ENCODE results near the gene ABCF2. TPM values are rescaled to one million over a fixed set of nuclear protein-coding genes. Genes with fewer than 3 reads are reported as not detected.
A peak's percentile ranks its signal among the peaks of the same experiment; 100 is the strongest.

Gene ABCF2
- total RNA-seq, 6 donors from 2014 or later: 19.8 to 48.2 (median 28.6) TPM

DNA sequence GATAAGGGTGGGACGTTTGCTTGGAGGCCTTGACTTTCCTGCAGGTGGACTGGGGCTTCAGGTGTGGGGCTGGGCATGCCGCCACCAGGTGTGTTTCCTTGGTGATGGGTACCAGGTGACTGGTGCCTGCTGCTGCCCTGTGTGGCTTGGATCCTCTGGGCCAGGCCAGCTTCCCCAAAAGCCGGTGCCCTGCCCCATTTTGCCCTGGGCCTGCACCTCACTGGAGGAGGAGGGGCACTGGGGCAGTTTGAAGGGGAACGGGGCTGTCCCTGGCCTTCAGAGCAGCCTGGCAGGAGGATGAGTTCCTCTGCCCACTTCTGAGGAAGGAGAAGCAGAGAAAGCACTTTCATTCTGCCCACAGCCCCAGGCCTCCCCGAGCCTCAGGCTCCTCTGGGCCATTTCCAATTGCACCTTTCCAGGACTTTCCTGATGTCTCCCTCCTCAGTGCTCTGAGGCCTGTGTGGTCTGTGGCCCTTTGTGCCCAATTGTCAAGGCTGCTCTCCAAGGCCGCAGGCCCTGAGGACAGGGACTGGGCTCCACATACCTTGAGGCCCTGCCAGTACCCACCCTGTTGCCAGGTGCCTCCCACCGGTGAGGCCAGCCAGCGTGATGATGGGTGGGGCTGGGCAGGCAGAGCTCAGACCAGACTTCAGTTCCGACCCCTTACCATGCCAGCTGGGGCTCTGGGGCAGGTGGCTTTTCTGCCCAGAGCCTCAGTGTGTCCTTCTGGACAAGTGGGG is 46.8 kb upstream of the ABCF2 start:
- 72 to 83% methylated on average over 1 to 8 of the region's 9 CpGs for WGBS, 2 donors
- Histone ChIP-seq H3K27me3 (no peaks in the 10 kb centered on the region), H3K27ac (peak overlapping the region in 2 of 4 donors; percentile 21 to 77), H3K4me1 (peaks cover 32 to 46% (median 43%) of the 10 kb centered on the region in 4 donors), H3K9me3 (no peaks in the 10 kb centered on the region), H3K4me3 (no peak overlapping the region), H3K36me3 (no peaks in the 10 kb centered on the region)
- no peak for ATAC-seq (ENCODE audit: low FRiP score in 2 of 2)
- DNase-seq: peak; percentile 52 to 59
- no peak for TF ChIP-seq POLR2A (IDR thresholded peaks at IDR 0.05)

DNA sequence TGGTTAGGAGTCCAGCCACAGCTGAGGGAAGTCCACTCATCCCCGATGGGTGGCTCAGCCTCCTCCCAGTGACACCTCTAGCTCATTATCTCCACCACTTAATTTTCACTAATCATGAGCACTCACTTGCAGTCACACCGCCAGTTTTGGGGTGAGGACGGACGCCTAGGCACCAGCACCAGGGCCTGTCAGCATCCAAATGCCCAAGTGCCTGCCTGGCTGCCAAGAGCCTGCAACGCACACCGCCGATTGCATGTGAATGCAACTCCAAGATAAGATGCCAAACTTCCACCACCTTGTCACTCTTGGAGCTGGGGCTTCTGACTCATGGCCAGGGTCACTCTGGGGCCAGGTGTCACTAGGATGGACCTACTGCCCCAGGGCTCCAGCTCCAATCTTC is 45.9 kb upstream of the ABCF2 start:
- 83 to 90% methylated on average over 4 to 7 of the region's 7 CpGs for WGBS, 2 donors
- peaks cover 32 to 46% (median 43%) of the 10 kb centered on the region in 4 donors for H3K4me1 ChIP-seq
- H3K36me3 ChIP-seq: no peaks in the 10 kb centered on the region
- no peaks in the 10 kb centered on the region for H3K9me3 ChIP-seq
- no peak for ATAC-seq (ENCODE audit: low FRiP score in 2 of 2)
- H3K27ac ChIP-seq: peak overlapping the region in 3 of 4 donors; percentile 69 to 80 (median 77)
- H3K4me3 ChIP-seq: no peak overlapping the region
- no peaks in the 10 kb centered on the region for H3K27me3 ChIP-seq
- no peak for TF ChIP-seq POLR2A (IDR thresholded peaks at IDR 0.05)
- DNase-seq: peak in 1 of 2 donors; percentile 37

DNA sequence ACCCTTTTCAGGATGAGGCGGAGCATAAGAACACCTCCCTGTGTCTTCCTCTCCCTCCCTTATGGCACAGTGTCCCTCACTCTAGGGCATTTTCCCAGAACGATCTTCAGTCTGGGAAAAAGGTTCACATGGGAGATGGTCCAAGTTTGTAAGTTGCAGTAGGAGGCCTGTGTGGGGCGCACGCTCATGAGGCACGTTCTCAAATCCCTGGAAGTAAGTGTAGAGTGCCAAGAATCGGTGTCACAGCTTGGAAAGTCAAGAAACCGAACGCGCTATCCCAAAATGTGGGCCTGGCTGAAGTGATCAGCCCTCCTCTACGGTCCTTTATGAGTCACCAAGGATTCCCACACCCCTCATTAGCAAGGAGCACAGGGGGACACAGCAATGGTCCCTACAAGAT is 45.4 kb upstream of the ABCF2 start:
- no peak for TF ChIP-seq POLR2AphosphoS5 (IDR thresholded peaks at IDR 0.05)
- TF ChIP-seq, protein P1, sequence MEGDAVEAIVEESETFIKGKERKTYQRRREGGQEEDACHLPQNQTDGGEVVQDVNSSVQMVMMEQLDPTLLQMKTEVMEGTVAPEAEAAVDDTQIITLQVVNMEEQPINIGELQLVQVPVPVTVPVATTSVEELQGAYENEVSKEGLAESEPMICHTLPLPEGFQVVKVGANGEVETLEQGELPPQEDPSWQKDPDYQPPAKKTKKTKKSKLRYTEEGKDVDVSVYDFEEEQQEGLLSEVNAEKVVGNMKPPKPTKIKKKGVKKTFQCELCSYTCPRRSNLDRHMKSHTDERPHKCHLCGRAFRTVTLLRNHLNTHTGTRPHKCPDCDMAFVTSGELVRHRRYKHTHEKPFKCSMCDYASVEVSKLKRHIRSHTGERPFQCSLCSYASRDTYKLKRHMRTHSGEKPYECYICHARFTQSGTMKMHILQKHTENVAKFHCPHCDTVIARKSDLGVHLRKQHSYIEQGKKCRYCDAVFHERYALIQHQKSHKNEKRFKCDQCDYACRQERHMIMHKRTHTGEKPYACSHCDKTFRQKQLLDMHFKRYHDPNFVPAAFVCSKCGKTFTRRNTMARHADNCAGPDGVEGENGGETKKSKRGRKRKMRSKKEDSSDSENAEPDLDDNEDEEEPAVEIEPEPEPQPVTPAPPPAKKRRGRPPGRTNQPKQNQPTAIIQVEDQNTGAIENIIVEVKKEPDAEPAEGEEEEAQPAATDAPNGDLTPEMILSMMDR (IDR thresholded peaks at IDR 0.05): no peak
- no peak for TF ChIP-seq POLR2A (IDR thresholded peaks at IDR 0.05)
- no peak for TF ChIP-seq EP300 (IDR thresholded peaks at IDR 0.05)
- H3K4me1 ChIP-seq: peaks cover 29 to 43% (median 41%) of the 10 kb centered on the region in 4 donors
- DNase-seq (no peak), ATAC-seq (ENCODE audit: low FRiP score in 2 of 2) (peak in 1 of 2 donors; percentile 5)
- 66 to 78% methylated on average over 10 of the region's 10 CpGs for WGBS, 2 donors
- H3K36me3 ChIP-seq: no peaks in the 10 kb centered on the region
- no peaks in the 10 kb centered on the region for H3K27me3 ChIP-seq
- H3K27ac ChIP-seq: peak overlapping the region; percentile 45 to 80 (median 73)
- no peak overlapping the region for H3K4me3 ChIP-seq
- H3K9me3 ChIP-seq: no peaks in the 10 kb centered on the region

DNA sequence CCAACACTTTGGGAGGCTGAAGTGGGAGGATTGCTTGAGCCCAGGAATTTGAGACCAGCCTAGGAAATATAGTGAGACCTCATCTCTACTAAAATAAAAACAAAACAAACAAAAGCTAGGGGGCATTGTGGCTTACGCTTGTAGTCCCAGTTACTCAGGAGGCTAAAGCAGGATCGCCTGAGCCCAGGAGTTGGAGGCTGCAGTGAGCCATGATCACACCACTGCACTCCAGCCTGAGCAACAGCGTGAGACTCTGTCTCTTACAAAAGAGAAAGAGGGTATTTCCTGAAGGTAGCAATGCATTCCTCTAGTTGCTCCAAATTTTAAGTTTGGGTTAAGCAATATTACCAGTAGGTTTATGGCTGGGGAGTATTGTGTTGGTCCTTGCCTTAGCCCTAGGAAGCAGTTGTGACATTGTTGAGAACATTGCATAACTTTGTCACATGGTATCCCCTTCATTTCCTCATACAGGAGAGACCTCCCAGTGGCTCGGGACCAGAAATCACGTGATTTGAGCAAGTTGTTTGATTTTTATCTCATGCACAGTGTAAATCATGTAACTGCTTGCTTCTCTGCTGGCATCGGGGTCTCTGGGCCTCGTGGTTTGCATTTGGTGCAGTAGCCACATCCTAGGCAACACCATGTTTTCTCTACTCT is 44.8 kb upstream of the ABCF2 start:
- H3K4me1 ChIP-seq: peaks cover 27 to 39% (median 37%) of the 10 kb centered on the region in 4 donors
- H3K36me3 ChIP-seq: no peaks in the 10 kb centered on the region
- 26 to 31% methylated on average over 7 of the region's 7 CpGs for WGBS, 2 donors
- DNase-seq: peak in 1 of 2 donors; percentile 80
- H3K4me3 ChIP-seq: no peak overlapping the region
- H3K27me3 ChIP-seq: no peaks in the 10 kb centered on the region
- H3K9me3 ChIP-seq: no peaks in the 10 kb centered on the region
- TF ChIP-seq, protein P1 (IDR thresholded peaks at IDR 0.05): peak in 1 of 6 experiments; percentile 9
- TF ChIP-seq POLR2AphosphoS5 (IDR thresholded peaks at IDR 0.05) (peak; percentile 49 to 89), POLR2A (IDR thresholded peaks at IDR 0.05) (peak in 1 of 4 donors; percentile 22), EP300 (IDR thresholded peaks at IDR 0.05) (peak in 1 of 4 donors; percentile 94)
- ATAC-seq (ENCODE audit: low FRiP score in 2 of 2): peak; percentile 64 to 80
- peak overlapping the region; percentile 62 to 80 (median 73) for H3K27ac ChIP-seq

DNA sequence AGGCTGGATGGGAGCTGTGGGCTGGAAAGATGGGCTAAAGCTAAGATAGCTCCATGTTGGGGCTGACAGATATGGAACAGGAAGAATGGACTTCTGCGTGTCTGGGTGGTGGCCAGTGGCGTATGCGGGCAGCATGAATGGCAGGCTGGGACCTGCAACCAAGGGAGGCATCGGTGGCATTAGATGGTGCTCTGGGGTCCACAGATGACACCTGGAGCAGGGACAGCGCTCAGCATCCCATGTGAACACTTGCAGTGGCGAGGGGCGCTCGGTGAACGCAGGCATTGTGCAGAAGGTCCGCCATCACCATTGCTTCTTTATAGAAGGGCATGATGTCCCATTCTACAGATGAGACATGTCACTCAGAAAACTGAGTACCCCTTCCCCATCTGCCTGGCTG is 42.5 kb upstream of the ABCF2 start:
- ATAC-seq (ENCODE audit: low FRiP score in 2 of 2) (no peak), DNase-seq (peak in 1 of 2 donors; percentile 32)
- no peak overlapping the region for H3K4me3 ChIP-seq
- H3K27me3 ChIP-seq: no peaks in the 10 kb centered on the region
- H3K9me3 ChIP-seq: no peaks in the 10 kb centered on the region
- H3K36me3 ChIP-seq: no peaks in the 10 kb centered on the region
- TF ChIP-seq POLR2A (IDR thresholded peaks at IDR 0.05) (no peak), POLR2AphosphoS5 (IDR thresholded peaks at IDR 0.05) (no peak), EP300 (IDR thresholded peaks at IDR 0.05) (no peak)
- TF ChIP-seq, protein P1 (IDR thresholded peaks at IDR 0.05): no peak
- WGBS, 2 donors: 91 to 100% methylated on average over 4 to 10 of the region's 10 CpGs
- H3K4me1 ChIP-seq: peaks cover 18 to 28% (median 21%) of the 10 kb centered on the region in 4 donors
- H3K27ac ChIP-seq: no peak overlapping the region

Data from upper lobe of left lung (tissue), 6 donors.